Muscle of back (tissue), 13 donors: ENCODE measurements around the gene REV3L. TPM values are rescaled to one million over a fixed set of nuclear protein-coding genes. Genes with fewer than 3 reads are reported as not detected.
"Not testable (repeated sequence)": the region's sequence is repeated elsewhere in the genome, so short reads cannot be mapped to it uniquely, and the experiment has no call there.

Source experiments
- DNase-seq, 3 donors: peaks; one replicate each; pipeline versions ENCODE4 v3.0.0 to v3.0.0-alpha.2; 2013
- long read RNA-seq, 9 donors: transcript quantifications; one replicate each; lab custom pipeline, GENCODE V29; 2026
- polyA plus RNA-seq, 10 donors: library from polyadenylated mRNA; unstranded; fragments of 120-200 nt; gene quantifications; one replicate each; pipeline ENCODE4 v1.2.1, GENCODE V29; 2013; ENCODE audit not compliant: insufficient read length in 10 of 10

Gene REV3L
- polyA plus RNA-seq, result 10 to 100 TPM; 31.2 to 56.7 (median 38.8) TPM
- long read RNA-seq, donor 1, partial matches to known transcripts, result 7 of 7 reads
- long read RNA-seq, donor 1, other reads (novel, unspliced or antisense), result 0 of 7 reads
- long read RNA-seq, donor 2, result 0 reads
- long read RNA-seq, donor 3, result 0 reads
- long read RNA-seq, donor 4, result 0 reads
- long read RNA-seq, donor 5, partial matches to known transcripts, result 5 of 5 reads
- long read RNA-seq, donor 5, other reads (novel, unspliced or antisense), result 0 of 5 reads
- long read RNA-seq, donor 6, result 0 reads
- long read RNA-seq, donor 7, result 0 reads
- long read RNA-seq, donor 8, result 0 reads
- long read RNA-seq, donor 9, result 0 reads

- peak; percentile 92 to 97 (median 92) for DNase-seq
Observed at GRCh38 chr6:111482959-111483735, at the start of gene REV3L. Gene REV3L (minus strand): TSS chr6:111483218. CDS start chr6:111482888, 330 bp downstream.

- peak in 1 of 3 donors; percentile 49 for DNase-seq
Observed at GRCh38 chr6:111531185-111531584, 48.2 kb upstream of the REV3L start.

DNA sequence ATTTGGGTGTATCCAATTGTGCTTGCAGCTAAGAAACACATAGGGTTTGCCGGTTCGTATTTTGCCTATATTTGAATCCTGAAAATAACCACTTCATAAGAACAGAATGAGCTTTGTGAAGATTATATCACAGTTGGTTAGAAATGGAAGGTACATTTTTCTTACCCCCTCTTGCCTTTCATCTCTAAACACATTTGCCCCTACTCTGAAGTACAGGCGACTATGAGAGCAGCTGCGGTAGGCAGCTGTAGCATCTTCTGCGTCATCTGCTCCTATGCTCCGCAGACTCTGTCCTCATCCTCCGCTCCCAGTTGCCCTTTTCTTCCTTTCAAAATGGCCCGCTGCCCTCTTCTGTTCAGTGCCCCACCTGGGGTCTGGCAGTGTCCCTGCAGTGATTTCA, 47.6 kb upstream of the REV3L start:
- peak in 2 of 3 donors; percentile 25 to 35 for DNase-seq

DNA sequence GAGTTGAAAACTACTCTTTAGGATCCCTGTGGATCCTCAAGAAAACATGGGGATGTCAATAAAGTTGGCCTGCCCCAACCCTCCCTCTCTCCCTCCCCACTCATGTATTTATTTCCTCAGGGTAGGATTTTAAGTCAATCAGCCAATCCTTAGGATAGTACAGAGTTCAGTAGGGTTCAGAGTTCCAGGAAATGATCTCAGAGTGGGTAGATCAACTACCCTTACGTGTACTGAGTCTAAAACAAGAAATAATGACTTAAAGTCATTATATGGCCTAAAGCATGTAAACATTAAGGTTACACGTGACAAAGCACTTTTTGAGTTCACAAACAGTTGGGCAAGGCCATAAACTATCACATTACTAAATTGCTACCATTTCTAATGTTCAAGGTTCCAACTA, 47.2 kb upstream of the REV3L start:
- no peak for DNase-seq

DNA sequence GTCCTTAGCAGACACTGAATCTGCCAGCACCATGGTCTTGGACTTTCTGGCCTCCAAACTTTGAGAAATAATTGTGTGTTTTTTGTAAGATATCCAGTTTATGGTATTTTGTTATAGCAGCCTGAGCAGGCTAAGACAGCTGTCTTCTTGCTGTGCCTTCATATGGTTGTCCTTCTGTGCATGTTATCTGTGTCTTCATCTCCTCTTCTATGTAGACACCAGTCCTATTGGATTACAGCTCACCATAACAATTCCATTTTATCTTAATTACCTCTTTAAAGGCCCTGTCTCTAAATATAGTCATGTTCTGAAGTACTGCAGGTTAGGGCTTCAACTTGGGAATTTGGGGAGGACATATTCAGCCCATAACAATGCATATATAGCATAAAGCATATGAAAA, 44.3 kb upstream of the REV3L start:
- DNase-seq, result no peak

- DNase-seq, result no peak
Observed at GRCh38 chr6:111524735-111525134, 41.7 kb upstream of the REV3L start.

DNA sequence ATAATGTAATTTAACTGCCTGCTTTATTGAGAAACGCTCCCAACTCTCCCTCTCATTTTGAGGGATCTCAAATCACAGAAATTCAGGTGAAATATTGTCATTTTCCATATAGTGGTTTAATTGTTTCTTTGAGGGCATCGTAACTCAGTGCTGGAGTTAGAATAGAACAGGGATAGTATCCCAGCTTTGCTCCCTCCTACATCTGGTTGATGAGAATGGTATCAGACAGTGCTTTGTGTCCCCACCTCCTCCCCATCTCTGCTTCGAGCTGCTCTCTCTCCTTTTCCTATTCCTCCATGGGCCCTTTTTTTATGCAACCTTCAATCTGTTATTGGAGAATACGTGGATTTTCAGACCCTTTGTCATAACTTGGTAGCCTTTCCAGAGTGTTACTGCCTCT, 41.2 kb upstream of the REV3L start:
- DNase-seq, result no peak

DNA sequence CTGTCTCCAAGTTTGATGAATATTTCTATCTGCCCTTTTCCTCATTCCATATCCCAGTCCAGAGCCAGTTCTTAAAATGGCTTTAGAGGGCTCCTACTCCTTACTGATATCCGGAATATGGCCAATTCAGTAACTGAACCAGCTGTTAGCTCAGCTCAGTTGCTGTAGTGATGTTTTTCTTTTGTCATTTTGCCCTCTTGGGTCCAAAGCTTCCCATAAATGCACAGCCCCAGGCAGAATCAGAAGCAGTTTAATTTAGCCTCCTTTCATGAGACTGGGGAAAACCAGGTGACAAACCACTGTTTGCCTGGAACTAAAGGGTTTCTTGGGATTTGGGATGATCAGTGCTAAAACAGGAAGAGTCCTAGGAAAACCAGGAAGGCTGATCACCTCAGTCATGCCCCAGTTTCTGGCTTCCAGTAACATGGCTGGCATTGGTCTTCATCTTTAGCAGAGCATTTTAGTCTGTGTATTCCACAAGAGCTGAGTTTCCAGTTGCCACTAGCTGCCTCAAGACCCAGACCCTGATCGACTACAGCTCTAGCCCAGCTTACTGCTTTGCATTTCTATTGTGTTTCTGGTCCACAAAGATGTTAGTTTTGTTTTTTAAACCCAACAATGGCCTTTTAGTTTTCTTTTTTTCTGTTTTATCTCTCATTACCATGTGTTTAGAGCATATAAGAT, 40.6 kb upstream of the REV3L start:
- no peak for DNase-seq

DNA sequence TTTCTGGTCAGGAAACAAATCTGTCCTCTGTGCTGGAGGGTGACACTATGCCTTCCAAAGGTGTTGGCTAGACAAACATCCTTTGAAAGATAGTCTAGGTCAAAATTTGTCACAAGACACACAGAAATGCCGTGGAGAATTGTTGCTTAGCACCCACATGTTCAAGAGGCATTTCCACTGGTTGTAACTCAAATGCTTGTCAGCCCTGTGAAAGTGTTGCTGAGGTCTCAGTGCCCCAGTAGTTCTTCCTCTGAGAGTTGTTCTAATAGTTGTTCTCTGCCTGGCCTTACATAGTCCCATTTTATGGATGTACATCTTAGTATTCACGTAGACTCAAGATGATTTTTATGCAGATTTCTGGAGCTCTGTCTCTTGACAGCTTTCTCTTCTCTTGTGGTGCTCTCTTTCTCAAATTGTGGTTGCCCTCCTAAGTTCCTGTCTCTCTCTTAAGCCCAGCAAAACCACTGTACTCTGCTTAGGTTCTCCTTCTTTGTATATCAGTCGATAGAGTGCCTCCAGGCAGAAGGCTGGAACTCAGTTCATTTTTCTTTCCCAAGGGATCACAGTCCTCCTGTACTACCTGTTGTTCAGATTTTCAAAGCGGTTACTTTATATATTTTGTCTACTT, 39.5 kb upstream of the REV3L start:
- no peak for DNase-seq

- no peak for DNase-seq
Observed at GRCh38 chr6:111521497-111522270, 38.7 kb upstream of the REV3L start.

DNA sequence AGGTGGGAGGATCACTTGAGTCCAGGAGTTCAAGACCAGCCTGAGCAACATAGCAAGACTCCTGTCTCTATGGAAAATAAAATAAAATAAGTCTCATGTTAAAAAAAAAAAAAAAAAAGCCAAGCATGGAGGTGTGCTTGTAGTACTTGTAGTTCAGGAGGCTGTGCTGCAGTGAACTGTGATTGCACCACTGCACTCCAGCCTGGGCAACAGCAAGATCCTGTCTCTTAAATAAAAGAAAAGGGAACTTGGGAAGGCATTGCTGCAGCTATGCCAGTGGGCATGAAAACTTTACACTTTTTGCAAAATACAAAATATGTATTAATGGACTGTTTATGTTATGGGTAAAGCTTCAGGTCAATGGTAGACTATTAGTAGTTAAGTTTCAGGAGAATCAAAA, 37.5 kb upstream of the REV3L start:
- no peak for DNase-seq

DNA sequence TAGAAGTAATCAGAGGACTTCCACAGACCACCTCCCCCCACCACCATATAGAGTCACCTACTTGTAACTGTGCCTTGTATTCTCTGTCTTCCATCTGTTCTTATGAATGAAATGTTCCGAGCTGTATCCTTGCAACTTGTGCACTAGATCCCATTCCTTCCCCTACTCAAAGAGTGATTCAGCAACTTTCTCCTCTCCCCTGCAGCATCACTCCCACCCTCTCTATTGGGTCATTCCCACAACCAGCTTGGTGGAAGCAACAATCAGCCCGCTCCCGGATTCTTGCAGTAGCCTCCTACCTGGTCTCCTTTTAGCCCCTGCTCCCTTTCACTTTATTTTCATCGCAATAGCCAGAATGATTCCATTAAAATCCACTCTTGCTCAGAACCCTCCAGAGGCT, 34.9 kb upstream of the REV3L start:
- DNase-seq, result no peak

DNA sequence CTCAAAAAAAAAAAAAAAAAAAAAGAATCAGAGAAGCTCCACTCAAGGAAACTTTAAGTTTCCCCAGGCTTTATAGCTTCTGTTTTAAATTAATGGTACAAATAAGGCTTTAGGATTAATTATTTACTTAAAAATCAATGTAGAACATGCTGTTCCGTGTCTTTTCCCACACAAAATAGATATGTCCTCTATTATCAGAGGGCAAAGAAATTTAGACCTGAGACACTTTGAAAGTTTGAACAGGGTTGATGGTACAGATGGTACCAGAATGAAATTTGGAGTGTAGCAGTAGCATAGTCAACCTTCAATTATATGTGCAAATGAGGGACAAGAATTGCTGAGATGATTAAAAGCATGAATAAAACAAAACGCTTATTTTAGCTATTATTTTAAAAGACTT, 32.2 kb upstream of the REV3L start:
- DNase-seq, result no peak

GRCh38 chr6:111514531-111514930, 31.5 kb upstream of the REV3L start:
- not testable (repeated sequence) for DNase-seq

GRCh38 chr6:111507219-111507618, 24.2 kb upstream of the REV3L start:
- not testable (repeated sequence) for DNase-seq

GRCh38 chr6:111505498-111505897, 22.5 kb upstream of the REV3L start:
- not testable (repeated sequence) for DNase-seq

DNA sequence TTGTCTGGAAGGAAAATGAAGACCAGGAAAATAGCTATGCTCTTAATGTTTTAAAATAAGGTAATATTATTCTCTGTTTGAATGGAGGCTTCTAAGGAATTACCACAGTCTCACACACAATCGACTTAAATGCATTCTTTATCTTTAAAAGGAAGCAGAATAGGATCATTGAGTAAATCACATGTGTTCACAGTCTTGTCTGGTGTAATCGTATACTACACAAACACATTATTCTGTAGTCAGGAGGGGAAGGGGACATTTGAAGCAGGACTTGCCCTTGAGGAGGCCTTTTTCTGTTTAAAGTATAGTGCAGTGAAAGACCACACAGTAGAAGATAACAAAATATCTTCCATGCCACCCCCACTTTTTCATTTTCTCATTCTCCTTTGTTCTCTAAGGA, 20.6 kb upstream of the REV3L start:
- no peak for DNase-seq

DNA sequence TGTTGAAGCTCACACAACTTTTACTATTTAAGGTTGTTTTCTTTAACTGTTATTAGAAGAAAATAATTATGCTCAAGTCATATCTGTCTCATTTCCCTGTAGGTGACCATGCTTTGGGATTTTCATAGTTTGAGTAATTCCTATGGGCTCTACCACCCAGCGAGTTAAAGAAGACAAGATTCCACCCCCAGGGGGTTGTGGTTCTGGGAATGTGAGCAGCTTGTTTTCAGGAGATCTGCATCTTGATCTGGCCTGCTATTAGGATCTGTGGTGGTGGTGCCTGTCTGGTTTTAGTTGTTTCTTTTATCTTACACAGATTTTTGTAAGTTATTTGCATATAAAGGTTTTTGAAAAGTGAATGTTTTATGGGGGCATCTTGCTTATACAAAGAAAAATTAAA, 20.2 kb upstream of the REV3L start:
- peak in 1 of 3 donors; percentile 45 for DNase-seq

DNA sequence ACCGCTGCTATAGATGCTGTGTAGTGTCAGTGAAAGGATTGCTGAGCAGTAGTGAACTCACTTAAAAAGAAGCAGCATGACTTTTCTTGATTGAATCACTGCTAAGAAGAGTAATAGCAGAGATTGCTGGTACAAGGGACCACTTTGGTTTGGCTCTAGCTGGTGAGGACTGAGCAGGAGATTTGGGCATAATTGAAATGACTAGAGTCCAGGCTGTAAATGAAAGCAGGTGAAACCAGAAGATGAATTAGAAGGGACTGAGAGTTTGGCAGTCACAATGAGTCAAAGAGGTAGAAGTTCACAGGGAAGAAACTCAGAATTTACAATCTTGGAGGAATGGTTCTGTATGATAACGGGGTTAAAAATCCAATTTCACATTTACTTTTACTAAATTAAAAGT, 19.1 kb upstream of the REV3L start:
- DNase-seq, result no peak

DNA sequence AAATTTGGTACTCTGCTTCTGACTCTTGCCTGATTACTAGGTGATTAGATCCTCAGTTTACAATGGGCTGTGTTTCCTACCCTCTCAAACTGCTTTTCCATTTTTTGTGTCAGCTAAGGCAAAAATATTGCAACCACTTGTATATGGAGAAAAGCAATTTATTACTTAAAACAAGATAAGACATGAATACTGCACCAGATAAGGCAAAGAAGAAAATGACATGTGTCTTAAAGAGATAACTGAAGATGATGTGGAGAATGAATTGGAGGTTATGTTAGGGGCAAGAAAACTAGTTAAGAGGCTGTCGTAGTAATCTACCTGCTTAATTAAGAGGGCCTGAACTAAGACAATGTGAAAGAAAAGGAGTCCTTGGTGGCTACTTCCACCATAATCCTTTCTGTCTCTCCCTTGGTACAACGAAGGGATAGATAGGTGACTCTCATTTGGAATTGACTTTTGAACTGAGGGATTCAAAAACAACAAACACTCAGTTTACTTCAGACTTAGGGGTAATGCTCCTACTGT, 16.3 kb upstream of the REV3L start:
- DNase-seq, result no peak
